HG03354 (cell line): ENCODE results near the gene METTL9.

Experiments
- ATAC-seq: cut with Tn5 transposase; IDR thresholded peaks from one replicate; pipeline ENCODE4 v1.9.1; 2021; ENCODE audit warnings: mild to moderate bottlenecking; ENCODE audit not compliant: unreplicated experiment, poor library complexity, severe bottlenecking

Gene METTL9

DNA sequence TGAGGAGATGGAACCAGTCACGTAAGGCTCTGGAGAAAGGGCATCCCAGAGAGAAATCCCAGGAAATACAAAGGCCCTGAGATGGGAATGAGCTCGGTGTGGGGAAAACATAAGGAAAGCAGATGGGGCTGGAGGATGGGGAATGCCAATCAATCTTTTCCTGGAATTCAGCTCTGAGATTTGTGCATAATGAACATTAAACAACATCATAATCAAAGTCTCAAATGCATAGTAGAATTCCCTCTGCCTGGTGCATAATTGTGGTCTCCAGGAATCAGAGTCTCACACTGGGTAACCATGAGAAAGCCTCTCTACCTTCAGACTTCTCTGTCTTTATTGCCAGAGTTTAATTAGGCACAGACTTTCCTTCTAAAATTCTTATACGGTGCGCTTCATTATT lies 95.2 kb downstream of the METTL9 start:
- ATAC-seq = no peak

- no peak for ATAC-seq
Measured at GRCh38 chr16:21697032-21697431, 97.7 kb downstream of the METTL9 start.

DNA sequence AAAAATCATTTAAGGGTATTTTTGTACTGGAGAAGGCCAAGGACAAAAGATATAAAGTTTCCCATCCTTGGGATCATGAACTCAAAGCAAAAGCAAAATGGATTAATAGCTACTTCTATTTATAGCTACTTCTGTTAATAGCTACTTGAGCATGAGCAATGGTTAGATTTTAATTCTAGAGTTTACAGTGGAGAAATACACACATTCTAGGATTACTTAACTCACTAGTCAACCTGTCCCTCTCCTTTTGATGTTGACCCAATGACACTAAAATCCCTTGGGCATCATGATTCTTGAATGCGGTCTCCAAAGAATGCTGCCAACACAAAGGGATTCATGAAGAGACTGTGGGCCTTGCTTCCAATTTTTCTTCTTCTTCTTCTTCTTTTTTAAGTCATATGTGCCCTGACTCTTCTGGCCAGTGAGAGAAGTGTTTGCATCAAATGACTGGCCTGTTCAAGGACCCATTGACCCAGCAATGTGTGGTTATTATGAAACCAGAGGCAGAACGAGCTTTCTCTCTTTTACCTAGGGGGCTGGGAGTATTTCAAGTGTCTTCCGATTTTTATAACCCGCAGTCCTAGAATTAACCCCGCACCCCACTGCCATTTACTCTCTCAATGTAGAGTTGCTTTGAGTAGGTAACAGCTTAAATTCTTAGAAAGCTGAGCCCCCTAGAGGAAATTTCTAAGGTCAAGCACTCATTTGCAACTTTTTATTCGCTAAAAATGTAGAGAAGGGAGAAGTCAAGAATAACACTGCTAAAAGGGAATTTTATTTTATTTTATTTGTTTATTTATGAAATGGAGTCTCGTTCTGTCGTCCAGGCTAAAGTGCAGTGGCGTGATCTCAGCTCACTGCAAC lies 99.0 kb downstream of the METTL9 start:
- ATAC-seq = no peak

- no peak for ATAC-seq
Measured at GRCh38 chr16:21701271-21701670, 101.9 kb downstream of the METTL9 start.

DNA sequence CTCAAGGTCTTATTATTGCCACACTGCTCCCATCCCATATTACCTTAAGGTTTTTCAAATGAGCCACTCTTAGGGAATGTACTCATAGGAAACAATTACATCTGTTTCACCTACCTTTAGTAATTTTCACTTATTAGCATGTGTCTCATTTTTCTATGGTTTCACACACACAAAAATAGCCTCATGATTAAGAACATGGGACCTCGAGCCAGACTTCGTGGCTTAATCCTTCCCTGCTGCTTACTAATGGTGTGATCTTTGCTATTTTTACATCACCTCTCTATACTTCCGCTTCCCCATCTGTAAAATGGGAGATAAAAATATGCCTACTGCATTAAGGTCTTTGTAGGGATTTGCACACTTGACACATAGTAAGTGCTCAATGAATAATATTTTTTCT lies 102.9 kb downstream of the METTL9 start:
- no peak for ATAC-seq

- ATAC-seq = no peak
Measured at GRCh38 chr16:21703156-21703555, 103.8 kb downstream of the METTL9 start.

- no peak for ATAC-seq
Measured at GRCh38 chr16:21703589-21704174, 104.3 kb downstream of the METTL9 start.

DNA sequence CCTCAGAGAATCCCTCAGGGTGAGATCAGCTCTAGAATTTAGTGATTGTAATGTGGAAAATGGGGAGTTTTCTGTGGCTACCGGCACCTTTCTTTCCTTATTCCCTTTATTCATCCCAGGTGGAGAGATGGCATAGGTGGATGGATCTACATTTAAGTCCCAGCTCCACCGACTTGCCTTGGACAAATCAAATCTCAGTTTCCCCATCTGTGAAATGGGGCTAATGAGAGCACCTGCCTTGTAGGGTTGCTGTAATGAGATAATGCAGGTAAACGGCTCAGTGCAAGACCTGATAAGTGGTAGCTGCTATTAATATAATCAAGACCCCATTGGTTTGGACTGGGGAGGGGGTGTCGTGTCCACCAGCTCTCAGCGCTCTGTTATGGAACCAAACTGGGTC lies 104.9 kb downstream of the METTL9 start:
- ATAC-seq = no peak

GRCh38 chr16:21704733-21705132 lies 105.4 kb downstream of the METTL9 start:
- ATAC-seq = no peak
